HG03196 (cell line): ENCODE results near the gene TRPM7.
"Not testable (repeated sequence)": the region's sequence is repeated elsewhere in the genome, so short reads cannot be mapped to it uniquely, and the experiment has no call there.

Source experiments
- ATAC-seq: cut with Tn5 transposase; IDR thresholded peaks from one replicate; pipeline ENCODE4 v1.9.1; 2021; ENCODE audit not compliant: unreplicated experiment

The TRPM7 gene

GRCh38 chr15:50686469-50687301 lies at the start of gene TRPM7:
Gene TRPM7, minus strand, starts transcription at chr15:50686797. Its CDS starts 264 bp downstream, at chr15:50686533.
- ATAC-seq: peak; percentile 79

- no peak for ATAC-seq
These were observed 48.6 kb upstream of the TRPM7 start for GRCh38 chr15:50735156-50735555.

GRCh38 chr15:50726315-50726714 lies 39.7 kb upstream of the TRPM7 start:
- ATAC-seq: no peak

GRCh38 chr15:50718700-50719125 lies 32.1 kb upstream of the TRPM7 start:
- no peak for ATAC-seq

- no peak for ATAC-seq
These were observed 25.4 kb upstream of the TRPM7 start for GRCh38 chr15:50712018-50712417.

- no peak for ATAC-seq
These were observed 24.0 kb upstream of the TRPM7 start for GRCh38 chr15:50710585-50710984.

GRCh38 chr15:50707878-50708427 lies 21.4 kb upstream of the TRPM7 start:
- ATAC-seq: no peak

- ATAC-seq: no peak
These were observed 16.3 kb upstream of the TRPM7 start for GRCh38 chr15:50702762-50703334.

GRCh38 chr15:50698101-50698500 lies 11.5 kb upstream of the TRPM7 start:
- ATAC-seq: no peak

GRCh38 chr15:50697109-50697797 lies 10.7 kb upstream of the TRPM7 start:
- ATAC-seq: no peak

GRCh38 chr15:50694634-50695165 lies 8.1 kb upstream of the TRPM7 start:
- ATAC-seq: not testable (repeated sequence)

GRCh38 chr15:50687302-50687902 lies 805 bp upstream of the TRPM7 start:
- ATAC-seq: peak; percentile 13

- peak; percentile 51 for ATAC-seq
These were observed 575 bp downstream of the TRPM7 start for GRCh38 chr15:50685976-50686468.

- ATAC-seq: no peak
These were observed 1.2 kb downstream of the TRPM7 start for GRCh38 chr15:50685191-50685975.

GRCh38 chr15:50681467-50681866 lies 5.1 kb downstream of the TRPM7 start:
- ATAC-seq: no peak

- ATAC-seq: no peak
These were observed 9.7 kb downstream of the TRPM7 start for GRCh38 chr15:50676799-50677483.

- no peak for ATAC-seq
These were observed 11.0 kb downstream of the TRPM7 start for GRCh38 chr15:50675535-50676144.

GRCh38 chr15:50670115-50670514 lies 16.5 kb downstream of the TRPM7 start:
- ATAC-seq: no peak

GRCh38 chr15:50669611-50670010 lies 17.0 kb downstream of the TRPM7 start:
- ATAC-seq: no peak
